Measurements from ENCODE around the gene PTCSC3.

Gene PTCSC3

GRCh38 chr14:36207500-36207899 is 31.0 kb upstream of the PTCSC3 start:
- no peak for DNase-seq (ENCODE audit: low read depth, low spot score)
- no peaks in the 10 kb centered on the region for H3K4me1 ChIP-seq (ENCODE audit: insufficient read depth, insufficient read length)
- no peaks in the 10 kb centered on the region for H3K27me3 ChIP-seq (ENCODE audit: insufficient read depth, insufficient read length)
- H3K9me3 ChIP-seq (ENCODE audit: insufficient read depth, low read length): no peaks in the 10 kb centered on the region
- TF ChIP-seq SUZ12 (IDR thresholded peaks at IDR 0.05; ENCODE audit: extremely low read depth, insufficient read depth, insufficient read length) (no peak), ZNF274 (IDR thresholded peaks at IDR 0.05; ENCODE audit: low read depth, low read length) (no peak), YY1 (IDR thresholded peaks at IDR 0.05; ENCODE audit: insufficient read depth, insufficient read length) (no peak)
- H3K36me3 ChIP-seq (ENCODE audit: insufficient read depth, insufficient read length, low read length): no peaks in the 10 kb centered on the region
- H3K9ac ChIP-seq (ENCODE audit: insufficient read length, low read depth): no peak overlapping the region
- H3K4me3 ChIP-seq (ENCODE audit: insufficient read length, low read depth): no peak overlapping the region

GRCh38 chr14:36204461-36205073 is 28.0 kb upstream of the PTCSC3 start:
- no peak for DNase-seq (ENCODE audit: low read depth, low spot score)
- Histone ChIP-seq H3K27me3 (ENCODE audit: insufficient read depth, insufficient read length) (no peaks in the 10 kb centered on the region), H3K4me3 (ENCODE audit: insufficient read length, low read depth) (no peak overlapping the region), H3K9ac (ENCODE audit: insufficient read length, low read depth) (no peak overlapping the region), H3K36me3 (ENCODE audit: insufficient read depth, insufficient read length, low read length) (no peaks in the 10 kb centered on the region), H3K4me1 (ENCODE audit: insufficient read depth, insufficient read length) (no peaks in the 10 kb centered on the region), H3K9me3 (ENCODE audit: insufficient read depth, low read length) (no peaks in the 10 kb centered on the region)
- TF ChIP-seq SUZ12 (IDR thresholded peaks at IDR 0.05; ENCODE audit: extremely low read depth, insufficient read depth, insufficient read length): no peak
- no peak for TF ChIP-seq YY1 (IDR thresholded peaks at IDR 0.05; ENCODE audit: insufficient read depth, insufficient read length)
- TF ChIP-seq ZNF274 (IDR thresholded peaks at IDR 0.05; ENCODE audit: low read depth, low read length): no peak

- Histone ChIP-seq H3K9me3 (ENCODE audit: insufficient read depth, low read length) (no peaks in the 10 kb centered on the region), H3K27me3 (ENCODE audit: insufficient read depth, insufficient read length) (no peaks in the 10 kb centered on the region)
These were observed 21.9 kb upstream of the PTCSC3 start for GRCh38 chr14:36198378-36198777.

GRCh38 chr14:36194663-36195062 is 18.1 kb upstream of the PTCSC3 start:
- no peak overlapping the region for H3K4me3 ChIP-seq (ENCODE audit: insufficient read length, low read depth)
- TF ChIP-seq SUZ12 (IDR thresholded peaks at IDR 0.05; ENCODE audit: extremely low read depth, insufficient read depth, insufficient read length) (no peak), ZNF274 (IDR thresholded peaks at IDR 0.05; ENCODE audit: low read depth, low read length) (no peak), YY1 (IDR thresholded peaks at IDR 0.05; ENCODE audit: insufficient read depth, insufficient read length) (no peak)
- H3K27me3 ChIP-seq (ENCODE audit: insufficient read depth, insufficient read length): no peaks in the 10 kb centered on the region
- DNase-seq (ENCODE audit: low read depth, low spot score): no peak
- no peaks in the 10 kb centered on the region for H3K36me3 ChIP-seq (ENCODE audit: insufficient read depth, insufficient read length, low read length)
- H3K9me3 ChIP-seq (ENCODE audit: insufficient read depth, low read length): no peaks in the 10 kb centered on the region
- no peaks in the 10 kb centered on the region for H3K4me1 ChIP-seq (ENCODE audit: insufficient read depth, insufficient read length)
- no peak overlapping the region for H3K9ac ChIP-seq (ENCODE audit: insufficient read length, low read depth)

More at GRCh38 chr14:36198378-36198777, 21.9 kb upstream of the PTCSC3 start:
- no peaks in the 10 kb centered on the region for H3K4me1 ChIP-seq (ENCODE audit: insufficient read depth, insufficient read length)
- H3K36me3 ChIP-seq (ENCODE audit: insufficient read depth, insufficient read length, low read length): no peaks in the 10 kb centered on the region
- no peak overlapping the region for H3K4me3 ChIP-seq (ENCODE audit: insufficient read length, low read depth)
- no peak for DNase-seq (ENCODE audit: low read depth, low spot score)
- TF ChIP-seq ZNF274 (IDR thresholded peaks at IDR 0.05; ENCODE audit: low read depth, low read length): no peak
- no peak for TF ChIP-seq YY1 (IDR thresholded peaks at IDR 0.05; ENCODE audit: insufficient read depth, insufficient read length)
- TF ChIP-seq SUZ12 (IDR thresholded peaks at IDR 0.05; ENCODE audit: extremely low read depth, insufficient read depth, insufficient read length): no peak
- no peak overlapping the region for H3K9ac ChIP-seq (ENCODE audit: insufficient read length, low read depth)

- Histone ChIP-seq H3K36me3 (ENCODE audit: insufficient read depth, insufficient read length, low read length) (no peaks in the 10 kb centered on the region), H3K9ac (ENCODE audit: insufficient read length, low read depth) (no peak overlapping the region), H3K27me3 (ENCODE audit: insufficient read depth, insufficient read length) (no peaks in the 10 kb centered on the region), H3K9me3 (ENCODE audit: insufficient read depth, low read length) (no peaks in the 10 kb centered on the region), H3K4me3 (ENCODE audit: insufficient read length, low read depth) (no peak overlapping the region), H3K4me1 (ENCODE audit: insufficient read depth, insufficient read length) (no peaks in the 10 kb centered on the region)
- TF ChIP-seq SUZ12 (IDR thresholded peaks at IDR 0.05; ENCODE audit: extremely low read depth, insufficient read depth, insufficient read length) (no peak), YY1 (IDR thresholded peaks at IDR 0.05; ENCODE audit: insufficient read depth, insufficient read length) (no peak), ZNF274 (IDR thresholded peaks at IDR 0.05; ENCODE audit: low read depth, low read length) (no peak)
- DNase-seq (ENCODE audit: low read depth, low spot score): no peak
These were observed 16.0 kb upstream of the PTCSC3 start for GRCh38 chr14:36192530-36192929.

GRCh38 chr14:36183402-36183801 is 6.9 kb upstream of the PTCSC3 start:
- H3K9me3 ChIP-seq (ENCODE audit: insufficient read depth, low read length): peaks cover 14% of the 10 kb centered on the region
- no peaks in the 10 kb centered on the region for H3K36me3 ChIP-seq (ENCODE audit: insufficient read depth, insufficient read length, low read length)
- H3K9ac ChIP-seq (ENCODE audit: insufficient read length, low read depth): no peak overlapping the region
- no peaks in the 10 kb centered on the region for H3K27me3 ChIP-seq (ENCODE audit: insufficient read depth, insufficient read length)
- no peak for DNase-seq (ENCODE audit: low read depth, low spot score)
- TF ChIP-seq YY1 (IDR thresholded peaks at IDR 0.05; ENCODE audit: insufficient read depth, insufficient read length) (no peak), SUZ12 (IDR thresholded peaks at IDR 0.05; ENCODE audit: extremely low read depth, insufficient read depth, insufficient read length) (no peak), ZNF274 (IDR thresholded peaks at IDR 0.05; ENCODE audit: low read depth, low read length) (no peak)
- no peaks in the 10 kb centered on the region for H3K4me1 ChIP-seq (ENCODE audit: insufficient read depth, insufficient read length)
- H3K4me3 ChIP-seq (ENCODE audit: insufficient read length, low read depth): no peak overlapping the region

GRCh38 chr14:36181417-36181816 is 4.9 kb upstream of the PTCSC3 start:
- Histone ChIP-seq H3K36me3 (ENCODE audit: insufficient read depth, insufficient read length, low read length) (no peaks in the 10 kb centered on the region), H3K27me3 (ENCODE audit: insufficient read depth, insufficient read length) (no peaks in the 10 kb centered on the region), H3K9me3 (ENCODE audit: insufficient read depth, low read length) (peaks cover 14% of the 10 kb centered on the region), H3K4me1 (ENCODE audit: insufficient read depth, insufficient read length) (no peaks in the 10 kb centered on the region), H3K9ac (ENCODE audit: insufficient read length, low read depth) (no peak overlapping the region), H3K4me3 (ENCODE audit: insufficient read length, low read depth) (no peak overlapping the region)
- TF ChIP-seq SUZ12 (IDR thresholded peaks at IDR 0.05; ENCODE audit: extremely low read depth, insufficient read depth, insufficient read length) (no peak), ZNF274 (IDR thresholded peaks at IDR 0.05; ENCODE audit: low read depth, low read length) (no peak), YY1 (IDR thresholded peaks at IDR 0.05; ENCODE audit: insufficient read depth, insufficient read length) (no peak)
- DNase-seq (ENCODE audit: low read depth, low spot score): no peak
